Measurements from ENCODE around the gene BEND2.
"Not testable (repeated sequence)": the region's sequence is repeated elsewhere in the genome, so short reads cannot be mapped to it uniquely, and the experiment has no call there.

Gene BEND2
- long read RNA-seq, donor 1 = 0 reads
- long read RNA-seq, donor 2 = 0 reads
- long read RNA-seq, donor 3 = 0 reads
- long read RNA-seq, donor 4 = 0 reads
- long read RNA-seq, donor 5 = 0 reads
- long read RNA-seq, donor 6 = 0 reads
- long read RNA-seq, donor 7 = 0 reads
- long read RNA-seq, donor 8 = 0 reads

DNA sequence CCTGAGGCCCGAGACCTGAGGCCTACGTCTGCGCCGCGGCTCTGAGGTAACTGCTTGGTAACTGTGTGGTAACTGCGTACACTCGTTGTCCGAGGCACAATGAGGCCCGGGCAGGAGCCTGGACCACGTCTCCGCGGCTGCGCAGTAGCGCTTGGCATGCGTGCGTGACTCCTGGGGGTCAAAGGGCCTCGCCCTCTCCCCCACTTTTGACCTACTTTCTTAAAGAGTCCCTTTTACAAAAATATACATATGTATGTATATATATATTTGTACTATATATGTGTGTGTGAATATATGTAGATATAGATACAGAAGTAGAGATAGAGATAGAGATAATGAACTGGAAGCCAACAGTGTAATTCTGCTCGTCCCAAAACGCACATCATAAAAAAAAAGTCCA lies at the start of gene BEND2:
Gene BEND2 (minus strand): TSS at position 101 of the 400 bp plus-strand sequence. CDS start 136 bp downstream, outside the sequence.
- no peak for DNase-seq

DNA sequence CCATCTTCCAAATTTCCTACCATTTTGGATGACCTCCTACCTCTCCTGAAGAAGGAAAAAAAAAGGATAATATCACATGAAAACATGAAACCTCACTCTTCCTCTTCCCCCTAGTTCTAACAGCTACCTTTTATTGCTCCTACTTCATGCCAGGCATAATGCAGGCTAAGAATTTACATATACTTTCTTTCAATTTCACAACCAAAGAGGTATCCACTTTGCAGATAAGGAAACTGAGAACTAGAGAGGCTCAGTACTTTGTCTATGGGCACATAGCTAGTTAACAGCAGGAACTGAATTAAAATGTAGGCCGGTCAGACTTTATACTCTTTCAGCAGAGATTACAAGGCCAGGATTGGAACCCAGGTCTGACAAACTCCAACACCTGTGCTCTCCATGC lies 34.4 kb upstream of the BEND2 start:
- no peak for DNase-seq

DNA sequence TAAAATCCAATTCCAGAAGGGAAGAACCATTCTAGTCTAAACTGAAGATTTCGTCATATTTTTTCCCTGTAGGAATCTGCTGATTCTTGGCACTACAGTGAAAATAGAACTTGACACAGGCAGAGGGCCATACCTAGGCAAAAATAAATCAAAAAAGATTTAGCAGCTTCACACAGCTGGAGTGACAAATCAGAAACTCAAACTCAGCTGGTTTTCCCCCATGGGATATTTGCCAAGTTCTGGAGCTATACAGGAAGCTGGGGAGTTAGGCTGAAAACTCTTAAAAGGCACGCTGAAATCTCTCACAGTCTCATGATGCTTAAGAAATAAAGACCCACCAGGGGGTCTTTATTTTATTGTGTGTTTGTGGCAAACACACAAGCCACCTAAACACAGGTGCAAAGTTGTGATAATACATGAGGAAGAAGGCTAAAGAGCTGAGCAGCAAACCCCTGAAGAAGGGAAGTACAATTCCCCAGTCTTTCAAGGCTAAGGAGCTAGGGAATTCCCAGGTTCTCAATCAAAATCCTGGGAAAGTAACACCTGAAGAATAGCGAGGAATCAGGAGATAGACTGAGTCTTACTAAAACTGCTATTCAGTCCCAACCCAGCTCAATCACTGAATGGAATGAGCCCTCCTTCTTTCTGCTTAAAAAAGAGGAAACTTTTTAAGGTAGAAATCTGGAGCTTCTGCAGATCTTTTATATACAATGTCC lies 32.1 kb upstream of the BEND2 start:
- no peak for DNase-seq

DNA sequence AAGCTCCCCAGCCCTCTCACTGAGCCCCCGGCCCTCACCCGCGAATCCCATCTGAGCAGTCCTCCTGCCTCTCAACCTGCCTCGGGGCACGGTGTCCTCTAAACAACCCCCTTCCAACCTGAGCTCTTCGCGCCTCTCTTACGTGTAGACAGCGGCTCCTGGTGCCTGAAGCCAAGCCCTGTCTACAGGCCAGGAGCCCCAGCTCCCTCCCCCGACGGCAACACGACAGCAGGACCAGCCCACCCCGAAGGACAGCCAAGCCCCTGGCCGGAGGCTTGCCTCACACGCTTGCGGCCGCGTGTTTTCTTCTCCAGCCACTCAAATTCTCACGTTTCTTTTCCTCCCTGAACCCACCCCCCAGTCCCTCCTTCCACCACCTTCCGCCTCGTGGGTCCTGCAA lies 9.0 kb upstream of the BEND2 start:
- DNase-seq = not testable (repeated sequence)

DNA sequence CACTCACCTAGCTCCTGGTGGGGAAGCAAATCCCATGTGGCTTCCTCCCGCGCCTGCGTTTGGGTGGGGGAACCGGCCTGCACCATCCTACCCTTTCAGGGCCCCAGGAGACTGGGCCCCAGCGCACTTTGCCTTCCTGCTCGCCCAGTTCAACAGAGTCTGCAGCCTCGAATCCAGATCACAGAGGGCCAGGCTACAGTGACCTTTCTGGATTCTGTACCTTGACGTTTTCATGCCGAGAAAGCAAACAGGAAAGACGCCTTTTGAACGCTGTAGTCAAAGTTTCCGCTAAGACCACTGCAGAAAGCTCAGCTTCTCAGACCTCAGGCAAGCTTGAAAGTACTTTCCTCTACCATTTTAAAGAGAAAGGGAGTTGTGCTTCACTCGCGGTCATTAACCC lies 7.4 kb upstream of the BEND2 start:
- DNase-seq = no peak

DNA sequence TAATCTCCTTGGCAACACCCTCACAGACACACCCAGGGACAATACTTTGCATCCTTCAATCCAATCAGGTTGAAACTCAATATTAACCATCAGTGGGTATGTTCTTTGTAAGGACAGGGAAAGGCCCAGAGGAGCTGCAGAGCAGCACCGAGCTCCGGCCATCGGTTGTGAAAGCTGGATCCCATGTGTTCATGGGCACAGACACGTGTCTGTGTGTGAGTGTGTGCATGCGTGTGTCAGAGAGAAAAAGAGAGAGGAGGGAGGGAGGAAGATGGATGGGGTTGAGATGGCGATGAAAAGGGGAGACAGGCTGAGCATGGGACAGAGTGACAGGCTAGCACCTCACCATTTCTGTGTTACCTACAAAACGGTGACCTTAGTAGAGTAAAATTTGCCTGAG lies 6.8 kb upstream of the BEND2 start:
- DNase-seq = no peak

DNA sequence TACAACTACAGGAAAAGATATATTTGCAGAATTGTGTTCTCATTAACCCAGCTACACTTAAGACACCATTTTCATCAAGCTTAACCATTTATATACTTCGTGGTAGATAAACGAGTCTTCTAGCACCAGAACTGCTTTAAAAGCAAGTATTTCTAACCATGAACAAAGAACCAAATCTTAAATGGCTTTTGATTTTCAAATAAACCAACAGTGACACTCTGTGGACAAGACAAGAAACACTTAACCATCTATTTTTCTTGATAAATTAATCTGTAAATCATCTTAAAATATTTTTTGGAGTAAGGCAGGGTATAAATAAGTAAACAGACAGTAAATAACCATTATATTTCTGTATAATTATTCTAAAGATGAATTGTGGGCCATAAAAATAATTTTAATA lies 10.2 kb downstream of the BEND2 start:
- no peak for DNase-seq

DNA sequence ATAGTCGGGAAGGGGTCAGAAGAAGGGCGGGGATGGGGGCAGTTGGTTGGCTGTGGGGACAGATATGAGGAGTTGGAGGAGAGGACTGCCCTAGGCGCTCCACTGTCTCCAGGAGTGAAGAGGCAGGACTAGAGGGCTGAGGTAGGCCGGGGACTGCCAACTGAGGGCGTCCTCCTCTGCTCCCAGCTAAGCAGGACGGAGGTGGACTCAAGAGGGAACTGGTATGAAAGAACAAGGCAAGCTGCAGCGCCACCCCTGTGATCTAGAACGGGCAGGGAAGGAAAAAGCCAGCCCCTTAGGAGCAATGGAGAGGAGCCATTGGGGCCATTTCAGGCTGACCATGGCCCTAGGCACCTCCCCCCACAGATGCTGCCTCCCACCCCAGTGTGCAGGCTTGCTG lies 14.0 kb downstream of the BEND2 start:
- no peak for DNase-seq

DNA sequence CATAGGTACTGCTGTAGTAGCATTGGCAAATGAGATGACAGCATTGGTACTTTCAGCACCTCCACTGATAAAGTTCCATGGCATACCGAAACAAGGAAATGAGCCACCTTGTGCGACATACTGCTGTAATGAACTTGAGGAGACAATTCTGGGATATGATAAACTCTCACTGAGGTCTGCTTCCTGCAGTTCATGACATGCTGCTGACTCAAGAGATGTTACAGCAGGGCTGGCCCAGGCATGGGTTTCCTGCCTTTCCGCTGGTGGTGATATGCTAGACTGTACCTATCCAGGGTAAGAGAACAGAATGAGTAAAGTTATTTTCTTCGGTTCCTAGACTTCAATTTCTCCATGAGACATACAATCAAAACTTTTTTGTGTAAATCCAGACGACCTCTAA lies 17.1 kb downstream of the BEND2 start:
- DNase-seq = no peak

DNA sequence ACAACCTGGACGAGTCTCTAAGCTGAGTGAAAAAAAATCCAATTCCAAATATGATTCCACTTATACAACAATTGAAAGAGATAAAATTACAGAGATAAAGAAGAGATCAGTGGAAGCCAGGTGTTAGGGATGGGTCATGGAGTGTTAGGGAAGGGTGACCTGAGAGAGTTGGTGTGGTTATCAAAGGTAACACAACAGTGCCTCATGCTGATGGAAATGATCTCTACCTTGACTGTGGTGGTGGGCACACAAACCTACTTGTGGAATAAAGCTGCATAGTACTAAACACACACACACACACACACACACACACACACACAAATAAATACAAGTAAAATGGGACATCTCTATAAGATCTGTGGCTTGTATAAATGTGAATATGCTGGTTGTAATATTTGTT lies 26.0 kb downstream of the BEND2 start:
- DNase-seq = no peak

DNA sequence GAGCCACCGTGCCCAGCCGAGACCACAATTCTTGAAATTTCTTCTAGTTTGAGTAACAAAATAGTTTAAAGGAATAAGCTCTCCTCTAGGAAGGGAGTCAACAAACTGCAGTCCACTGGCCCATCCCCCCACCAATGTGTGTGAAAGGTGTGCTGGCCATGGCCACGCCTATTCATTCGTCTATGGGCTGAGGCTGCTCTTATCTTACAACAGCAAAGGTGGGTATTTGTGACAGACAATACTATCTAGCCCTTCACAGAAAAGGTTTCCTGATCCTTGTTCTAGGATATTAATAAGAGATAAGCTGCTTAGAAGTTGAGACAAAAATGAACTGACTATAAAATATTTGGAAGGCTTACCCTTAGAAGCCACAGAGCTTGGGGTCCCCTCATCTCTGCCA lies 41.2 kb downstream of the BEND2 start:
- no peak for DNase-seq

DNA sequence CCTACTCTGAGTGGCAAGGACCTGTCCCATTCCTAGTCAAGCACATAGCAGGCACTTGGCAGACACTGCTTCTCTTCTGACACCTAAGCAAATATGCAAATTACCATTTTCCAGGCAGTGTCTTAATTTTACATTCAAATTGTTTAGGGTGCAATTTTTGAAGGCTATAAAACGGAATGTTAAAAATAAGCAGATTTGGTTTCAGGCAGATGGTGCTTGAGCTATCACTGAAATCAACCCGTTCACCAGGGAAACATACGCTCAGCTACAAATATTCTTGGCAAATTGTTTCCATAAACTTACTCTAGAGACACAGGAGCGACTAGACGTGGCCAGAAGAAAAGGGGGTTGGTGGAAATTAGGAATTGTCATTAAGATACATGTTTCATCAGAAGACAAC lies 45.7 kb downstream of the BEND2 start:
- no peak for DNase-seq

DNA sequence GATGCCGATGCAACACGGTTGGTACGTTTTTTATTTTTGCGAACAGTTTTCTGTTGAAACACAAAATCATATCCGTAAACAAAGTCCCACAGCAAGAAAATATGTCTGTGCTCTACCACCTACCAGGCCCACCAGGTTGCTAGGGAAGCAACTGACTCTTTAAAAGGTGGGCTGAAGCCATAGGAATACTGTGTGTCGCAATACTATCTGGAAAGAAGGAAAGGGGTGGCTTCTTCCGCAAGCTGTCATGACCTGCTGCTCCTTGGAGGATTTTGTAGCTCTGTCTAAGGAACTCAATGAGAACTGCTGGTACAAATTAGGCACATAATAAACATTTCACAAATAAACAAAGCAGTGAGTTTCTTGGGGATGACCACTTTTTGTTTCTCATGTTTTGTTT lies 46.5 kb downstream of the BEND2 start:
- no peak for DNase-seq

DNA sequence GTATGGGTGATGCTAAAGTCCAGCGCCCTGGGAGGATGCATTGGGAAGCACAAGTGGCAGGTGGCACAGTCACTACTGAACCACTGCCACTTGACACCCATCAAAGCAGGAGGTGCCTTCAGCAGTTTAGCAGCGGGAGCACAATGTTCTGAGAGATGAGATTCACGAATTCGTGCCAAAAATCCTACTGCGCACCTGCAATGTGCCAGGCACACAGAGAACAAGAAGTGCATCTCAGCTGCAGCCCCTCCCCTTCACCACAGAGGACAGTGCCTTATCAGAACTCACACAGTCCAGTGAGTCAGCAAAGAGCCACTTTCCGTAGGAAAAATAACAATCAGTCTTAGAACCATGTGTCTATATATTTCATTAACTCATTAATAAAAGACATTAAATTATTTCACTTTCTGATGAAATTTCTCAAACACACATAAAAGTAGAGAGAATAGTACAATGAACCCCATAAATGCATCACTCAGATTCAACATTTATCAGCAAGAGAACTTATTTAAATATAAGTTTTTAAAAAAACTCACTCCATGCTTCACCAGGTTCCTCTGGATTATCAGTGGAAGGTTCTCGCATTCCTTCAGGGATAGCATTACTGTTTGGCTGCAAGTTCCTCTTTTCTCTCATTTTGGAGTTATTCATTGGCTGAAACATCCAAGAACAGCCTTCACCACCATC lies 47.0 kb downstream of the BEND2 start:
- DNase-seq = no peak

DNA sequence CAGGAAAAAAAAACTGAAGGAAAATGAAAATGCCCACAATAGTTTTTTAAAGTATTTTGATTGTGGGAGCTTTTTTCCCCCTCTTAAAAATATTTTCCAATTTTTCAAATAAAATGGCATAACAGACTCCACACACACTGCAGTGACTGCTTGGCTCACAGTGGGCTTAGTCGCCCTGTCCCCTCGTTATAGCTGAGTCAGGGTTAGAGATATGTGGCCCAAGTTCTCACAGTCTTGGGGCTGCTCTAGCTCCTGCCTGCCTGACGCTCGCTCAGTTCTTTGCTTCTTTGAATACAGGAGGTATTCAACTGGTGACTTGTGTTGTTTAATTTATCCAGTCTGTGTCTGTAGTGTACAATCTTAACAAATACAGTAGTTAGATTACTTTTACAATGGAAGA lies 47.7 kb downstream of the BEND2 start:
- no peak for DNase-seq

DNA sequence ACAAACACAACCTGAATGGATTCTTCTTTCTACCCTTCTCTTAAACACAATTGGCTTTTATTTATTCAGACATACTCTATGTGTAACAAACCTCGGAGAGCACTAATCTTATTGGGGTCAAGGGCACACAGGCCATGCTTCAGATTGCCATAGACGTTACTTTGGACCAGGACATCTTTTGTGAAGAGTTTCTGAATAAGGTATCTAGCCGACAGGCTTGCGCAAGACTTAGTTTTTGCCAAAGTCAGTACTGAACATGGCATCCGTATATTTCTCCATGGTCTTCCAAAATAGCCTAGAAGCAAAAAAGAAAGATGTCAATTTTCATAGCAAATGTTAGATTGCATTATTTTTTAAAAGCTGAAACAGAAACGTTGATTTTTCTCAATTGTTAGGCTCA lies 49.8 kb downstream of the BEND2 start:
- DNase-seq = no peak

DNA sequence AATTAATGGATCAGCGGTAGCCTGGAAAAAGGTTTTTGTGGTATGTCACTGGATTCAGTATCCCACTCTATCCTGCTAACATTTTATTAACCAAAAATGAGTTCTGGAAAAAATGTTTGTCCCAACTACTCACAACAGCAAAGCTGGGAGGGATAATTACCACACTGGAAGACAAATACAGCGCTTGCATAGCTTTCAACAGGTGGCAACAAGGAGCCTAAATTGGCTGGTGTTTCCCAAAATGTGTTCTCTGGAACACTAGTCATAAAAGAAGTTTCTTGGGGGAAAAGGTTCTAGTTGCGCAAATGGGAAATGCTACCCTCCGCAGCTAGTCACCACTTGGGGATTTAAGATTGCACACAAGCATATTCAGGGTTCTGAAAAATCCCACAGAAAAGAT lies 54.6 kb downstream of the BEND2 start:
- no peak for DNase-seq

DNA sequence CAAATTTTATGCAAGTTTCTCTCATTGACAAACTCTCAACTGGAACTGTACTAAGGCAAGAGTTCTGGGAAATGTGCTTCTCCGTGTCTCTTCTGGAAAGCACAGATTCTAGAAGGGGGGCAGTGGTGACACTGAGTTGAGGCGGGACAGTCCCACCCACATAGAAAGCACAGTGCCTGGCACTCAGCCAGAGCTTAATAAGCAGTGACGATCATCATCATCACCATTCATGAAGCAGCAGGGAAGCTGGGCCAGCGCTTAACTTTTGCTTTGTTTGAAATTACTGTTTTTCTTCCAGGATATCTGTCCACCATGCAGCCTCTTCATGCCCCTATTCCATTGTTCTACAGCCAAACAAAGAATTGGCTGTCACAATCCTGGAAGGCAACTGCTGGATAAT lies 60.3 kb downstream of the BEND2 start:
- no peak for DNase-seq

DNA sequence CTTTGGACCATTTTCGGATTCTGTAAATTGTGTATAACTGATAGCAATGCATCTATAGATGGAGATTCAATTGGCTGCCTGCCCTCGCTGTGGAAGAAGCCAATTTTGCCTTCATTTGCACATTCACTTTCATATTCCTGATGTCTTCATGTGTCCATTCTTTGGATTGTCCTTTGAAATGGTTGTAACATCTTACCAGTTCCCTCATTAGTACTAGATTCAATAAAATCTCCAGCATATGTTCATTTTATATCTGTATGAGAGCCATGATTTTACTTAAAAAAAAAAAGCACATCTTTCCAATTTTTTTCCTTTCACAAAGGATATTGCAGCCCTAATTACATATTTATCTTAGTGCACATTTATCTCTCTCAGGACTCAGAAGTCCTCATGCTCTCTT lies 61.7 kb downstream of the BEND2 start:
- no peak for DNase-seq

DNA sequence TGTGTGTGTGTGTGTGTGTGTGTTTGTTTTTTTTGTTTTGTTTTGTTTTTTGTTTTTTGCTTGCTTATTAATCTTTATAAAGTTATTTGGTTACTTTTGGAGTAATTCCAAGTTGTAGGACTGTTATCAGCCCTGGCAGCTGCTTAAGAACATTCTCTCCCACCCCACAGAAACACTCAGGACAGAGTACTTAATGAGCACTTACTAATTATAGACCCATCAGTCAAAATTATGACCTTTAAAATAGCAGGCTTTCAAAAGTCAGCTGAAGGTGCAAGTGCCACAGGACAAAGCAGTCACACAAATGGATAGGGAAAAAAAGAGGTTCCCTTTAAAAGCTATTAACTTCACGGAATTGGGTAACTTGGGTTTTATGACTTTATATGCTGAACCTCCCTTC lies 69.0 kb downstream of the BEND2 start:
- no peak for DNase-seq

DNA sequence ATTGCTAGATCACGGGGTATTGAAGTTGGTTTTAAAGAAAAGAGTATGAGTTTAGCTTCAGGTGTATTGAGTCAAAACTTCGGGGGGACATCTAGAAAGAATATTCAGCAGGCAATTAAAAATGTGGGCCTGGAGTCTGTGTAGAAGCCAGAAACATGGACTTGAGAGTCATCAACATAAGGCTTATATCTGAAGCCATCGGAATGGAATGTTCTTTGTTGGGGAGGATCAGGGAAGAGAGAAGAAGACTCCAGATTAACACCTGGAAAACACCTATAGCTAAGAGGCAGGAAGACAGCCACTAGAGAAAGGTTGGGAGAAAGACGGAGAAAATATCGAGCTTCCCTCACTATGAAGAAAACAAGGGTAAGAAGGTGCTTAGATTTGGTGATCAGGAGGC lies 69.5 kb downstream of the BEND2 start:
- DNase-seq = no peak

DNA sequence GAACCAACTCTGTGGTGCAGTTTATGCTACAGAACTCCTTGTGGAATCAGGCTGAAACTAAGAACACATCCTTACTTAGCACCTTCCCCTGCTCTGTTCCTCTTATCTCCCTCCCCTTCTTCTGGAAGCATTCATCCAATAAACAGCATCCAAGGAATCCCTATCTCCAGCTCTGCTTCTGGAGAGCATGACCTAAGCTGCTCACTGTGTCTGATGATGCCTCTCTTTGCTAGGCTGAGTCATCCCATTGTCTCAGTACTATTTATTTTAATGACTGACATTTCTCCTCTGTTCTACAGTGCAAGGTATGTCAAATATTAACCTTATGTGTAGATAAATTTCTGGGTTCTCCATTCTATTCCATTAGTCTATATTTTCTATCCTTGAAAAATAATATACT lies 71.2 kb downstream of the BEND2 start:
- no peak for DNase-seq

DNA sequence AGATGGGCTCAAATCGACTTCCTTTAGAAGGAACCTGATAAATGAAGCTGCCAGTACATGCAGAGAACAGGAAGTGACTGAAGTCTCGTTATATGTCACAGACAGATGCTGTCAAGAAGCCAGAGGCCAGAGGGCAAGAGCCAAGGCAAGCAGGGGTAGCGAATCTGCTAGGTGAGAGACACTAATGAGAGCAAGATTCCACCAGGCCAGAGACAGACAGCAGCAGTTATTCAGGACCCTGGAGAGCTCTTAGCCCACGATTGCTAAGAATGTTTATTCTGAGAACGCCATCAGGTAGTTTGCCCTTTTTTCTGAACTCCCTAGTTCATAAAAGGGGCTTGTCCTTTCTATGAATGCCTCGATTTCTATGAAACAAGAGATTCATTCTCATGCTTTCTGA lies 73.7 kb downstream of the BEND2 start:
- DNase-seq = peak; percentile 3

DNA sequence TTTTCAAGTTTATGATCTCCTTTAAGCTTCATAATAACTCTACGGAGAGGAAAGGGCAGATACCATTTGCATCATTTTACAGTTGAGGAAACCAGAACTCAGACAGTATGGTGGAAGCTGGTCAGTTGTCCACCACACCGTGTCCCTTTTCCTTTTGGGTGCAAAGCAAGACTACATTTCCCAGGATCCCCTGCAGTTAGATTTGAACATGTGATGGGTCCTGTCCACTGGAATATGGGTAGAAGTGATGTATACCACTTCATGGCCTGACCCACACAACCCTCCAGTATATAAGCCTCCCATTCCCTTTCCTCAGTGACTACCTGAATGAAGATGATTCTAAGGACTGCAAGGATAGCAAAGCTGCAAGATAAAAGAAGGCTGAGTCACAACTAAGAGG lies 74.7 kb downstream of the BEND2 start:
- no peak for DNase-seq

All from right kidney (tissue), 9 donors.